Measurements from ENCODE around the gene SSC5D. TPM values are rescaled to one million over a fixed set of nuclear protein-coding genes. Genes with fewer than 3 reads are reported as not detected.

SSC5D gene
- total and polyA plus RNA-seq, 9 of the 15 experiments (the other 6 are each of a cell fraction or from before 2014, with no cell fraction given), result 0.04 to 0.71 (median 0.14) TPM; not detected in 2

- TF ChIP-seq ZNF324 (CRISPR knock-in tag; IDR thresholded peaks at IDR 0.05), result no peak
- TF ChIP-seq, protein P1, sequence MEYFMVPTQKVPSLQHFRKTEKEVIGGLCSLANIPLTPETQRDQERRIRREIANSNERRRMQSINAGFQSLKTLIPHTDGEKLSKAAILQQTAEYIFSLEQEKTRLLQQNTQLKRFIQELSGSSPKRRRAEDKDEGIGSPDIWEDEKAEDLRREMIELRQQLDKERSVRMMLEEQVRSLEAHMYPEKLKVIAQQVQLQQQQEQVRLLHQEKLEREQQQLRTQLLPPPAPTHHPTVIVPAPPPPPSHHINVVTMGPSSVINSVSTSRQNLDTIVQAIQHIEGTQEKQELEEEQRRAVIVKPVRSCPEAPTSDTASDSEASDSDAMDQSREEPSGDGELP (CRISPR knock-in tag; IDR thresholded peaks at IDR 0.05; ENCODE audit: borderline replicate concordance), result peak; percentile 14; the same call in 1 of the 2 replicates
- no peak overlapping the region for H3K9ac ChIP-seq (ENCODE audit: insufficient read depth in 1 of 2, low read depth in 2 of 2, low read length in 2 of 2)
- FAIRE-seq (no peak), DNase-seq (ENCODE audit: extremely low read depth in 1 of 4, low spot score in 3 of 4) (no peak), ATAC-seq (no peak)
- intact Hi-C loops (cut with micrococcal nuclease), result no loop called here
- POLR2A ChIA-PET, result interaction anchor here (0.9 to 1.3 kb wide), 3 partner anchors 8 to 105 kb away, joined by 3 to 5 read pairs (median 4); partner anchors contain the start of gene KMT5C
- WGBS (ENCODE audit: insufficient coverage, low coverage, missing lambda C conversion rate), result 20% methylated on average over 11 of the region's 11 CpGs
- H3K27me3 ChIP-seq (ENCODE audit: control insufficient read depth in 2 of 2, insufficient read depth in 2 of 2, low read length in 2 of 2), result peaks cover 6 to 32% of the 10 kb centered on the region in 2 experiments
- no peaks in the 10 kb centered on the region for H3K9me1 ChIP-seq (ENCODE audit: control insufficient read depth, insufficient read depth, low read length)
- BruUV-seq (replicated peaks), result no TSS peak
- H3K4me2 ChIP-seq (ENCODE audit: insufficient read depth, low read length), result no peak overlapping the region
- H3K4me3 ChIP-seq, result no peak overlapping the region
- H4K20me1 ChIP-seq (replicated peaks; ENCODE audit: control insufficient read depth, insufficient read depth, low read length), result no peaks in the 10 kb centered on the region
- H3K79me2 ChIP-seq (ENCODE audit: control insufficient read depth, insufficient read depth, low read length), result no peaks in the 10 kb centered on the region
- no peak overlapping the region for H2AFZ ChIP-seq (ENCODE audit: low read depth, low read length)
- peaks cover 21 to 72% of the 10 kb centered on the region in 2 experiments for H3K4me1 ChIP-seq (replicated peaks in 1 of 2; ENCODE audit: control insufficient read depth in 2 of 2, insufficient read depth in 2 of 2, low read length in 2 of 2)
- CTCF ChIA-PET (ENCODE audit: low intra/inter-chr PET ratio), result no interaction called here
- H3K36me3 ChIP-seq (ENCODE audit: control insufficient read depth, insufficient read depth, low read length), result no peaks in the 10 kb centered on the region
- in situ Hi-C loops (cut with MboI), result loop anchor here (25.0 kb wide), 1 partner anchor 782 kb away; the partner anchor contains the start of gene LILRB4
- H3K9me3 ChIP-seq (replicated peaks; ENCODE audit: control insufficient read depth, insufficient read depth, low read depth, low read length), result no peaks in the 10 kb centered on the region
- H3K27ac ChIP-seq (ENCODE audit: extremely low read depth, low read depth, low read length), result no peak overlapping the region
These were observed 43.6 kb upstream of the SSC5D start for GRCh38 chr19:55444646-55445045.

DNA sequence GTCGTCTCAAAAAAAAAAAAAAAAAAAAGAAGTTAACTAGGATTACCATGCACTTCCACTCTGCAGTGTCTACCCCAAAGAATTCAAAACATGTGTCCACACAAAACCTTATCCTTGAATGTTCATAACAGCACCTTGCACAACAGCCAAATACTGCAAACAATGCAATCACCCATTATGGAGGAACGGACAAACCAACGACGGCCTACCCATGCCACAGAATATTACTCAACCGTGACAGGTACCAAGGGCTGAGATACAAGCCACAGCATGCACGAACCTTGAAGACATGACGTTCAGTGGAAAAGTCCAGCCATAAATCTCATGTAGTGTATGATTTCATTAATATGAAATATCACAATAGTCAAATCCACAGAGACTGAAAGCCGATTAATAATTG lies 42.2 kb upstream of the SSC5D start:
- intact Hi-C loops (cut with micrococcal nuclease), result no loop called here
- TF ChIP-seq RBBP5 (IDR thresholded peaks at IDR 0.05; ENCODE audit: borderline replicate concordance, insufficient read depth, low read length, poor library complexity, severe bottlenecking), result no peak
- TF ChIP-seq CEBPB (tag; IDR thresholded peaks at IDR 0.05), result 0 out of 2 replicates have a peak, but pooled peaks have one; percentile 10
- no peak for TF ChIP-seq POLR2H (tag; IDR thresholded peaks at IDR 0.05; ENCODE audit: low read depth)
- no TSS peak for BruUV-seq (replicated peaks)
- in situ Hi-C loops (cut with MboI), result loop anchor here (25.0 kb wide), 1 partner anchor 784 kb away; the partner anchor contains the start of gene LILRB4
- WGBS (ENCODE audit: insufficient coverage, low coverage, missing lambda C conversion rate), result 34% methylated on average over 7 of the region's 8 CpGs
- Histone ChIP-seq H3K9me1 (ENCODE audit: control insufficient read depth, insufficient read depth, low read length) (no peaks in the 10 kb centered on the region), H3K4me3 (no peak overlapping the region), H3K79me2 (ENCODE audit: control insufficient read depth, insufficient read depth, low read length) (no peaks in the 10 kb centered on the region), H3K4me2 (ENCODE audit: insufficient read depth, low read length) (no peak overlapping the region), H3K27me3 (ENCODE audit: control insufficient read depth in 2 of 2, insufficient read depth in 2 of 2, low read length in 2 of 2) (peaks cover 6 to 37% of the 10 kb centered on the region in 2 experiments), H4K20me1 (replicated peaks; ENCODE audit: control insufficient read depth, insufficient read depth, low read length) (no peaks in the 10 kb centered on the region), H2AFZ (ENCODE audit: low read depth, low read length) (no peak overlapping the region), H3K36me3 (ENCODE audit: control insufficient read depth, insufficient read depth, low read length) (no peaks in the 10 kb centered on the region), H3K9me3 (replicated peaks; ENCODE audit: control insufficient read depth, insufficient read depth, low read depth, low read length) (no peaks in the 10 kb centered on the region), H3K9ac (ENCODE audit: insufficient read depth in 1 of 2, low read depth in 2 of 2, low read length in 2 of 2) (no peak overlapping the region), H3K27ac (ENCODE audit: extremely low read depth, low read depth, low read length) (no peak overlapping the region), H3K4me1 (replicated peaks in 1 of 2; ENCODE audit: control insufficient read depth in 2 of 2, insufficient read depth in 2 of 2, low read length in 2 of 2) (peaks cover 15 to 61% of the 10 kb centered on the region in 2 experiments)
- FAIRE-seq (no peak), DNase-seq (ENCODE audit: extremely low read depth in 1 of 4, low spot score in 3 of 4) (no peak), ATAC-seq (no peak)
- POLR2A ChIA-PET, result interaction anchor here (1.4 kb wide), 1 partner anchor 9 kb away, joined by 4 read pairs; no protein-coding TSS in a partner anchor
- CTCF ChIA-PET (ENCODE audit: low intra/inter-chr PET ratio), result interaction anchor here (0.6 kb wide), 1 partner anchor 565 kb away, joined by 3 read pairs; no protein-coding TSS in a partner anchor
